Adipocyte (in vitro differentiated cells): Measurements from ENCODE around the gene SORCS2.
A peak's percentile ranks its signal among the peaks of the same experiment; 100 is the strongest.

Source experiments
- DNase-seq: peaks from one replicate; pipeline ENCODE4 v3.0.0-alpha.2; 2015; ENCODE audit warnings: low read depth
- H3K27me3 ChIP-seq: replicated peaks from 2 replicates; pipeline ENCODE4 v1.7.0; 2013; ENCODE audit warnings: mild to moderate bottlenecking, low read length, moderate library complexity; ENCODE audit not compliant: control insufficient read depth, insufficient read depth
- H3K36me3 ChIP-seq: 2 replicates; pipeline ENCODE4 v1.7.0; 2013; ENCODE audit warnings: low read length, mild to moderate bottlenecking, moderate library complexity; ENCODE audit not compliant: control insufficient read depth, insufficient read depth, severe bottlenecking
- H3K4me1 ChIP-seq: 2 replicates; pipeline ENCODE4 v1.7.0; 2013; ENCODE audit warnings: mild to moderate bottlenecking, low read length, moderate library complexity; ENCODE audit not compliant: control insufficient read depth, insufficient read depth
- H3K4me3 ChIP-seq: 2 replicates; pipeline ENCODE4 v1.7.0; 2013; ENCODE audit warnings: mild to moderate bottlenecking, low read length, moderate library complexity
- H3K9ac ChIP-seq: 2 replicates; pipeline ENCODE4 v1.7.0; 2013; ENCODE audit warnings: mild to moderate bottlenecking, low read length, moderate library complexity
- H3K9me3 ChIP-seq: 2 replicates; pipeline ENCODE4 v1.7.0; 2013; ENCODE audit warnings: mild to moderate bottlenecking, low read length, moderate library complexity; ENCODE audit not compliant: control insufficient read depth

Gene SORCS2

DNA sequence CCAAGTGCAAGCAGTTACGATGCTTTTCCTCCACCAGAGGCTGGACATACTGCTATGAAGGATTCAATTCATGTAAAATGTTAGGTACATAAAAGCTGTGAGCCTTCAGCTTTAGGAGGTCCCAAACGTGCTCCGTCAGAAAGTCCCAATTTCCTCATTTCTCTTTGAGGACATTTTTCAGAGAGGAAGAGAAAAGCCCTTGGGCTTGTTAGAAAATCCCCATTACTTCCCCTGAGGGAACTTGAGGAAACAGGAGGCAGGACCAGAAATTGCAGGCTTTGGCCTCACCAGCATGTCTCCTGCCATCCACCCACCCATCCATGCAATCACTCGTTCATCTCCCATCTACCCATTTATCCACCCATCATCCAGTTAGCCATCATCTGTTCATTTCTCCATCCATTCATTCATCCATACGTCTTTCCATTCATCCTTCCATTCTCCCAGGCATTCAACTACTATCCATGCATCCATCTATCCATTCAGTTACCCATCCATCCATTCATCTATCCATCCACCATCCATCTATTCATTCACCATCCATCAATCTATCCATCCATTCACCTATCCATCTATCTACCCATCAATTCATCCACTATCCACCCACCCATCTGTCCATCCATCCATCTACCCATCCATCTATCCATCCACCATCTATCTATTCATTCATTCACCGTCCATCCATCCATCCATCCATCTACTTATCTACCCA, 523.8 kb downstream of the SORCS2 start:
- Histone ChIP-seq H3K27me3 (peaks cover 13% of the 10 kb centered on the region), H3K4me3 (no peak overlapping the region), H3K9me3 (peaks cover 3% of the 10 kb centered on the region), H3K36me3 (no peaks in the 10 kb centered on the region), H3K4me1 (no peaks in the 10 kb centered on the region), H3K9ac (no peak overlapping the region)
- no peak for DNase-seq

DNA sequence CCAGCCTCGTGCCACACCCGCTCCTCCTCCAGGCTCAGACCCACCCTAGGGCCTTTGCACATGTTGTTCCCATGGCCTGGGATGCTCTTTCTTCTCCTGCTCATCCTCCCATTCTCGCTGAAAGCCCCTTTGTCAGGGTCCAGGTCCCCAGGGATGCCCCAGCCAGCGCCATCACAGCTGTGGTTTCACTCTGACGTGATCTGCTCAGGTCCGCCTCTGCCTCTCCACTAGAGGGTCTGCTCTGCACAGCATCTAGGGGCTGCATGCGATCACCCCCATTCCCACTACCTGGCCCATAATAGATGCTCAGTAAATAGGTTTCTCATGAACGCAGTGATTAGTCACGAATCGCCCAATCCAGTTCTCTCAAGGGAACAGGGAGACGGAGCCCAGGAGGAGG, 524.8 kb downstream of the SORCS2 start:
- H3K9me3 ChIP-seq = peaks cover 3% of the 10 kb centered on the region
- H3K9ac ChIP-seq = no peak overlapping the region
- no peaks in the 10 kb centered on the region for H3K4me1 ChIP-seq
- H3K36me3 ChIP-seq = no peaks in the 10 kb centered on the region
- no peak overlapping the region for H3K4me3 ChIP-seq
- peaks cover 21% of the 10 kb centered on the region for H3K27me3 ChIP-seq
- DNase-seq = no peak

DNA sequence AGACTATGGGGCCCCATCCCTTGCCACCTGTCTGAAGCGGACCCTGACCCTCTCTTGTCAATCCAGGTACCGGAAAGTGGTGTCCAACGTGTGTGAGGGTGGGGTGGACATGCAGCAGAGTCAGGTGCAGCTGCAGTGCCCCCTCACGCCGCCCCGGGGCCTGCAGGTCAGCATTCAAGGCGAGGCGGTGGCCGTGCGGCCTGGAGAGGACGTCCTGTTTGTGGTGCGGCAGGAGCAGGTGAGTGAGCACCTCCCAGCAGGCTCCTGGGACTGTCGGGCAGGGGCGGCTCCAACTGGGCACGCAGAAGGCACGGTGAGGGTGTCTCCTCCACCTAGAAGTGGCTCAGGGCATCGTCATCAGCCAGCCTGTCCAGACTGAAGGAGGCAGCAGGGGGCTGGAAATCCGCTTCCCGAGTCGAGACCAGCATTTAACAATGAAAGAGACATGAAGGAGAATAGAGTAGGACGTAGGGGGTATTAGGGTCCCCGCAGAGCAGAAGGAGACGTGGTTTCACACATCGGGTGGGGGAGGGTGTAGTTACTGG, 525.7 kb downstream of the SORCS2 start:
- Histone ChIP-seq H3K4me3 (no peak overlapping the region), H3K4me1 (no peaks in the 10 kb centered on the region), H3K36me3 (no peaks in the 10 kb centered on the region), H3K9ac (no peak overlapping the region), H3K9me3 (peaks cover 3% of the 10 kb centered on the region), H3K27me3 (peaks cover 28% of the 10 kb centered on the region)
- DNase-seq = no peak

DNA sequence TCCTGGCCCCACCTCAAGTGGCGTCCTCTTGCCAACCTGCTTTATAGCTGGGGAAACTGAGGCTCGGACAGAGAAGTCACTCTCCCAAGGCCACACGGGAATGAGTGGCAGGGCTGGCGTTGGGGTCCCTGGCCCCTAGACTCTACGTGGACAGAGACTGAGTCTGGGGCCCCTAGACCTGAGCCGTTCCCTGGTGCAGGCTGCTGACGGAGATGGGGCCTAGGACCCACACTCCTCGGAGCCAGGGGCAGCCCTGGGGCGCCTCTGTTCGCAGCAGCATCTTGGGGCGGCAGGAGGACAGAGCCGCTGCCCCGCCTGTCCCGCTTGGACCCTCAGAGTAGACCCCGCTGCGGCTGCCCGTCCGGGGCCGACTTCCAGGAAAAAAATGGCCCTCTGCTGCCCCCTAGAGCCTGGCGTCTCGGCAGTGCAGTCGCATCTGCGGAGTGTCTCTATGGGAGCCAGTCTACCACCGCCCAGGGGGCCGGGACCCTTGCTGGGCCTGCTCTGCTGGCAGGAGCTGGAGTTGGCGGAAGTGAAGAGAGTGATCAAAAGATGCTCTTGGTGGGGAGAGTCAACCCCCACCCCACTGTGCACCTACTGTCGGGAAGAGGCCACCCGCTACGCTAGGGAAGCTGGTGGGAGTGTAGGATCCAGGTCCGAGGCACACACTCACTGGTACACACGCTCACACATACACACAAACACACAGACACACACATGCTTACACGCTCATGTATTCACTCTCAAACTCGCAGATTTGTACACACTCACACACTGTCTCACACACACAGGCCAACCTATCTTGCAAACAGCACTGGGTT, 527.2 kb downstream of the SORCS2 start:
- DNase-seq = peak; percentile 76
- no peak overlapping the region for H3K9ac ChIP-seq
- H3K4me1 ChIP-seq = no peaks in the 10 kb centered on the region
- no peak overlapping the region for H3K4me3 ChIP-seq
- H3K27me3 ChIP-seq = peaks cover 33% of the 10 kb centered on the region
- H3K9me3 ChIP-seq = no peaks in the 10 kb centered on the region
- no peaks in the 10 kb centered on the region for H3K36me3 ChIP-seq

DNA sequence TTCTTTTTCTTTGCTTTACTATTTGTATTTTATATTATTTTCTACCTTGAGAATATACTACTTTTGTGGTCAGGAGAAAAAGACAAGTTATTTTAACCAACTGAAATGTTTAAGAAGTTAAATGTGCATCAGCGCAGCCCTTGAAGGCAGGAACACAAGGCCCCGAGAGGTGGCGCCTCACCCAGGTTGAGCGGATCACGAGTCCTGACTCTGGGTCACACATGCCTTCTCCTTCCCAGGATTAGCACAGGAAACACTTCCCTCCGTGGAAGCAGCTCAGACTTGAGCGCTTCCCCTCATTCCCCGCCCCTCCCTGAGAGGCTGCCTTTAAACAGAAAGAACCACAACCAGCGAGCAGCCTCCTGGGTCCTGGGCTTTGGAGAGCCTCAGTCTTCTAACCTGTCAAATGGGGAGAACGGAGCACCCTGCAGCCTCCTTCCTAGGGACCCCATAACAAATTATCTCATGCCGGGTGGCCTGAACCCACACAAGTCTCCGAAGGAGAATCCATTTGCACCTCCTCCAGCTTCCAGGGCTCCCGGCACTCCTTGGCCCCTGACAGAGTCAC, 529.7 kb downstream of the SORCS2 start:
- no peak for DNase-seq
- H3K9ac ChIP-seq = no peak overlapping the region
- H3K36me3 ChIP-seq = no peaks in the 10 kb centered on the region
- no peaks in the 10 kb centered on the region for H3K4me1 ChIP-seq
- peaks cover 29% of the 10 kb centered on the region for H3K27me3 ChIP-seq
- no peak overlapping the region for H3K4me3 ChIP-seq
- H3K9me3 ChIP-seq = no peaks in the 10 kb centered on the region

DNA sequence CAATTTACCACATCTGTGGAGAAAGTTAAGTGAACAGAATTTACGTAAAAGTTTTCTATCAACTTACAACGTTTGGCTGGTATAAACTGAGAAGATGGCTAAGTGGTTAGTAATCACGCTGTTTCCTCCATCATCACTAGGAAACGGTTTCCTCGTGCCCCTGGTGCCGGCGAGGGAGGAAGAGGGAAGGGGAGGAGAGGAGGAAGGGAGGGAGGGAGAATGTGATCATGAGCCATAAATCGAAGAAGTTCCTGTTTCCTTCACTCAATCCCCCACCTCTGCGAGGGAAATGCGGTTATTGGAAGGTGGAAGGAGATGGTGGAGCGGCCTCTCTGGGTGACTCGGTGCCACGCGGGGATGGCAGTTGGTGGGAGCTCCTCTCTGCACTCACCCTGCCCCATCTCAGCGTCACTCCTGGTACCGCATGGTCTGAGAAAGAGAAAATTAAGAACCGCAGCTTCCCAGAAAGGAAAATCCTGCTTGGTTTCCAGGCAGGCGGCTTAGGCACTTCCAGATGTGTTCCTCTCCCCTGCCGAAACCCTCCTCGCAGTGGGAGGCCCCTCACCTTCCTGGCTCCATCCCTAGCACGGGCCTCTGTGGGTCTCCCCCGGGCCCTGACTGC, 530.5 kb downstream of the SORCS2 start:
- Histone ChIP-seq H3K36me3 (no peaks in the 10 kb centered on the region), H3K9ac (no peak overlapping the region), H3K27me3 (peaks cover 26% of the 10 kb centered on the region), H3K9me3 (no peaks in the 10 kb centered on the region), H3K4me1 (no peaks in the 10 kb centered on the region), H3K4me3 (no peak overlapping the region)
- DNase-seq = no peak

DNA sequence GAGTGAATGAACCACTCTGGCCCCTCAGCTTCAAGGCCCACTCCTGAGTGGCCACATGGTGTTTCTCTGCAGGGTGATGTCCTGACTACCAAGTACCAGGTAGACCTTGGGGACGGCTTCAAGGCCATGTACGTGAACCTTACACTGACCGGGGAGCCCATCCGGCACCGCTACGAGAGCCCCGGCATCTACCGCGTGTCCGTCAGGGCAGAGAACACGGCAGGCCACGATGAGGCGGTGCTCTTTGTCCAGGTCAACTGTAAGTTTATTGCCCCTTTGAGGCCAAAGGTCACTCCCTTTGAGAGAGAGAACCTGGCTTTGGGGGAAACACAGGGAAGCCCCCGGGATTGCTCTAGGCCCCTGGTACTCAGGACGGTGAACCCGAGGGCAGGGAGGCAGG, 531.3 kb downstream of the SORCS2 start:
- Histone ChIP-seq H3K27me3 (peaks cover 26% of the 10 kb centered on the region), H3K9ac (no peak overlapping the region), H3K36me3 (no peaks in the 10 kb centered on the region), H3K4me3 (no peak overlapping the region), H3K9me3 (no peaks in the 10 kb centered on the region), H3K4me1 (no peaks in the 10 kb centered on the region)
- no peak for DNase-seq

DNA sequence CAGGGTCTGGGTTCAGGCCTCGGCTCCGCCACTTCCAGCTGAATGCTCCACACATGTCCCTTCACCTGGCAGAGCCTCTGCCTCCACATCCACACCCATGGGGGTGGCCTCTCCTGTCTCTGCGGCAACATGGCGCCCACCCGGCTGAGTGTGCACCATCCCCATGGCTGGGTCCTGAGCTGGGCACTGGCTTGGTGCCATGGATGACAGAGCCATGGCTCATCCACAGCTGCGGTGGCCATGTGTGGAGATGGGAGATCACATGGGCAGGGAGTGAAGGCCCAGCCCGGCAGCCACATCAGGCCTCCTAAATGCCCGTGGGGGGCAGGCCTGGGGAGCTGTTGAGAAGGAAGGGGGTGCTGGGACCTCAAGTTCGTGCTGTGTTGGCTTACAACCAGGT, 533.6 kb downstream of the SORCS2 start:
- Histone ChIP-seq H3K36me3 (no peaks in the 10 kb centered on the region), H3K27me3 (peaks cover 23% of the 10 kb centered on the region), H3K9me3 (no peaks in the 10 kb centered on the region), H3K4me1 (no peaks in the 10 kb centered on the region), H3K9ac (no peak overlapping the region), H3K4me3 (no peak overlapping the region)
- DNase-seq = peak; percentile 3

DNA sequence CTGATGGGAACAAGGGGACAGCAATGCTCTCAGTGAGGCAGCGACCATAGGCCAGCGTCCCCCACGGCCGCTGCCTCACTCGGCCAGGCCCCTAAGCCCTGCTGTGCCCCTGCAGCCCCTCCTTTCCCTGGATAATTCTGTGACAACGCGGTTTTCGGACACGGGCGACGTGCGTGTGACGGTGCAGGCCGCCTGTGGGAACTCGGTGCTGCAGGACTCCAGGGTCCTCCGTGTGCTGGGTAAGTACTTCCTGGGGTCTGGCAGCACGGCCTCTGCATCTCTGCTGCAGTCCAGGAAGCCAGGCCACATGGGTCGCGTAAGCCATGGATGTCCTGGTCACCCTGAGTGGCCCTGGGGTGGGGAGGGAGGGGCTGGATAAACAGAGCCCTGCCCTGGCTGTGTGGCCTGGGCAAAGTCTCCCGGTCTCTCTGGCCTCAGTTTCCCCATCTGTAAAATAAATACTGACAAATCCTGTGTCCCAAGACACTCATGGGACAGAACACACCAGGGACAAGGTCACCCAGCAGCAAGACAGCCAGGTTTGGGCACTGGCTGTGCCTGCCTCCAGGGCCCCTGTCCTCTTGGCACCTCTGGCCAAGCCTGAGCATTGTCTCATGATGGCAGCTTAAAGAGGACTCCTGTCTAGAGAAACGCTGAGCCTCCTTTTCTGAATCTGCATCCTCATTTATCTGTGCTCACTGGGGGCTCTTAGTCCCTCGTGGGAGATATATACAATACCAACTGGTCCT, 534.5 kb downstream of the SORCS2 start:
- Histone ChIP-seq H3K36me3 (no peaks in the 10 kb centered on the region), H3K4me1 (no peaks in the 10 kb centered on the region), H3K9me3 (no peaks in the 10 kb centered on the region), H3K9ac (no peak overlapping the region), H3K27me3 (peaks cover 18% of the 10 kb centered on the region), H3K4me3 (no peak overlapping the region)
- DNase-seq = no peak

DNA sequence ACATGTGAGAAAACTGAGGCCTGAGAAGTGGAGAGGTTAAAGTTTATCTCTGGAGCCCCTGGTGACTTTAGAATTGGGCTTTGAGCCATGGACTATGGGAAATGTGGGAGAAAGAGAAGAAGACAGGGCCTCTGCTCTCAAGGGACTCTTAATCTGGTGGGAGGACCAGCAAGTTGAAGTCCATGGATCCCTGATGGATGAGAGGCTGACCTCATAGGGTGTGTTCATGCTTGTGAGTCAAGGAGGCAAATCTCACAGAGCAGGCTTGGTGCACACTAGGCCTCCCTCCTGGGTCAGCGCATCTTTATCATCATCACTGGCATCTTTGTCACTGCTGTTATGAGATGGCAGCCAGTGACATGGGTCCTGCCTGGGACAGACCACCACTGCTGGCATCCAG, 535.4 kb downstream of the SORCS2 start:
- peaks cover 14% of the 10 kb centered on the region for H3K27me3 ChIP-seq
- H3K9me3 ChIP-seq = no peaks in the 10 kb centered on the region
- no peak overlapping the region for H3K9ac ChIP-seq

More for the DNA sequence above, 535.4 kb downstream of the SORCS2 start:
- DNase-seq = no peak
- Histone ChIP-seq H3K36me3 (no peaks in the 10 kb centered on the region), H3K4me3 (no peak overlapping the region), H3K4me1 (no peaks in the 10 kb centered on the region)
